ENCODE results near the gene LMBR1.
"Not testable (repeated sequence)": the region's sequence is repeated elsewhere in the genome, so short reads cannot be mapped to it uniquely, and the experiment has no call there.

LMBR1 gene

GRCh38 chr7:156935250-156935649 is 42.3 kb upstream of the LMBR1 start:
- no peaks in the 10 kb centered on the region for H3K9me3 ChIP-seq
- TF ChIP-seq, protein P1, sequence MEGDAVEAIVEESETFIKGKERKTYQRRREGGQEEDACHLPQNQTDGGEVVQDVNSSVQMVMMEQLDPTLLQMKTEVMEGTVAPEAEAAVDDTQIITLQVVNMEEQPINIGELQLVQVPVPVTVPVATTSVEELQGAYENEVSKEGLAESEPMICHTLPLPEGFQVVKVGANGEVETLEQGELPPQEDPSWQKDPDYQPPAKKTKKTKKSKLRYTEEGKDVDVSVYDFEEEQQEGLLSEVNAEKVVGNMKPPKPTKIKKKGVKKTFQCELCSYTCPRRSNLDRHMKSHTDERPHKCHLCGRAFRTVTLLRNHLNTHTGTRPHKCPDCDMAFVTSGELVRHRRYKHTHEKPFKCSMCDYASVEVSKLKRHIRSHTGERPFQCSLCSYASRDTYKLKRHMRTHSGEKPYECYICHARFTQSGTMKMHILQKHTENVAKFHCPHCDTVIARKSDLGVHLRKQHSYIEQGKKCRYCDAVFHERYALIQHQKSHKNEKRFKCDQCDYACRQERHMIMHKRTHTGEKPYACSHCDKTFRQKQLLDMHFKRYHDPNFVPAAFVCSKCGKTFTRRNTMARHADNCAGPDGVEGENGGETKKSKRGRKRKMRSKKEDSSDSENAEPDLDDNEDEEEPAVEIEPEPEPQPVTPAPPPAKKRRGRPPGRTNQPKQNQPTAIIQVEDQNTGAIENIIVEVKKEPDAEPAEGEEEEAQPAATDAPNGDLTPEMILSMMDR (IDR thresholded peaks at IDR 0.05), result no peak
- no peak overlapping the region for H3K27ac ChIP-seq
- intact Hi-C loops (cut with DNase I; ENCODE audit: low total_unique reads), result no loop called here
- no peak overlapping the region for H3K4me3 ChIP-seq
- H3K4me1 ChIP-seq, result no peaks in the 10 kb centered on the region
- H3K27me3 ChIP-seq, result peaks cover 0 to 23% of the 10 kb centered on the region in 2 donors
- DNase-seq, result no peak
- H3K36me3 ChIP-seq, result no peaks in the 10 kb centered on the region

GRCh38 chr7:156932006-156932405 is 39.0 kb upstream of the LMBR1 start:
- no peak overlapping the region for H3K4me3 ChIP-seq
- DNase-seq, result no peak
- H3K9me3 ChIP-seq, result no peaks in the 10 kb centered on the region
- H3K4me1 ChIP-seq, result no peaks in the 10 kb centered on the region
- TF ChIP-seq, protein P1 (IDR thresholded peaks at IDR 0.05), result no peak
- H3K36me3 ChIP-seq, result no peaks in the 10 kb centered on the region
- intact Hi-C loops (cut with DNase I; ENCODE audit: low total_unique reads), result no loop called here
- H3K27me3 ChIP-seq, result peaks cover 0 to 29% of the 10 kb centered on the region in 2 donors
- no peak overlapping the region for H3K27ac ChIP-seq

DNA sequence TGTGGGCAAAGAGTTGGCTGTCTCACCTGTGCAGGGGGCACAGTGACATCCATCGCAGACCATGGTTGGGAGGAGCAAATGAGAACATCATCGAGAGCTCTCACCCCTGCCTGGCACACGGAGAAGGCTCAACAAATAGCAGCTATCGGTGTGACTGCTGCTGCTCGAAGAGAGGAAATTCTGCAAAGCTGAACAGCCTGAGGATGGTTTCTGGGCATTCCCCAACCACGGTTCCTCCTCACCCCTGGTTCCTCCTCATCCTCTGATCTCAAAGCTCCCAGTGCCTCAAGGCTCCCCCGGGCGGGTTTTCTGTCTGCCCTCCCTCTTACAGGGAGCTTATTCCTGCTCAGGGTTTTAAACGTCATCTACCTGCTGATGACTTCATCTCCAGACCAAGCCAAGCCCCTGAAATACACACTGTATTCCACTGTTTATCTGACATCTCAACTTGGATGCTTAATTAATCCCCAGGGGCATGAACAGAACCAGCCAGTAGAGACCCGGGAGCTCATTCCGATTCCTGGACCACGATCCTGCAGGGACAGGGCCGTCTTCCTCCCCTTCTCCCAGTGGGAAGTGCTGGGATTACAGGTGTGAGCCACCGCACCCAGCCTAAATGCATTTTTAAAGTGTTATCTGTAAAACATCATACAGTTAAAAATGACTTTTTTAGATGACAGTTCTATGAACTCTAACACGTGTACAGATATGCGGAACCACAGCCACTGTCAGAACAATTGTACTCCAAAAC is 37.0 kb upstream of the LMBR1 start:
- Histone ChIP-seq H3K36me3 (no peaks in the 10 kb centered on the region), H3K4me1 (no peaks in the 10 kb centered on the region), H3K9me3 (no peaks in the 10 kb centered on the region), H3K27ac (no peak overlapping the region), H3K4me3 (no peak overlapping the region), H3K27me3 (peaks cover 0 to 23% of the 10 kb centered on the region in 2 donors)
- TF ChIP-seq, protein P1 (IDR thresholded peaks at IDR 0.05), result no peak
- intact Hi-C loops (cut with DNase I; ENCODE audit: low total_unique reads), result no loop called here
- DNase-seq, result no peak

DNA sequence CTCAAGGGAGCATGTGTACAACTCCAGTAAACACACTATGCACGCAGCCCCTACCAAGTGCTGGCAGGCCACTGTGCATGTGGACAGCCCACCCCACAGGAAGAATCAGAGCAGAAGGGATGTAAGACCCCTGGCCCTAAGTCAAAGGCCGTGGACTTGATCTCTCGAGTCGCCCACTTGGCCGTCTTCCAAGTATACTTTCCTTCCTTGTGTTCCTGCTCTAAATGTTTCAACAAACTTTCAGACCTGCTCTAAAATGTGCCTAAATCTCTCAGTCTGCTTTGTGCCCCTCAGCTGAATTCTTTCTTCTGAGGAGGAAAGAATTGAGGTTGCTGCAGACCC is 35.4 kb upstream of the LMBR1 start:
- Histone ChIP-seq H3K9me3 (no peaks in the 10 kb centered on the region), H3K36me3 (no peaks in the 10 kb centered on the region)
- intact Hi-C loops (cut with DNase I; ENCODE audit: low total_unique reads), result no loop called here

DNA sequence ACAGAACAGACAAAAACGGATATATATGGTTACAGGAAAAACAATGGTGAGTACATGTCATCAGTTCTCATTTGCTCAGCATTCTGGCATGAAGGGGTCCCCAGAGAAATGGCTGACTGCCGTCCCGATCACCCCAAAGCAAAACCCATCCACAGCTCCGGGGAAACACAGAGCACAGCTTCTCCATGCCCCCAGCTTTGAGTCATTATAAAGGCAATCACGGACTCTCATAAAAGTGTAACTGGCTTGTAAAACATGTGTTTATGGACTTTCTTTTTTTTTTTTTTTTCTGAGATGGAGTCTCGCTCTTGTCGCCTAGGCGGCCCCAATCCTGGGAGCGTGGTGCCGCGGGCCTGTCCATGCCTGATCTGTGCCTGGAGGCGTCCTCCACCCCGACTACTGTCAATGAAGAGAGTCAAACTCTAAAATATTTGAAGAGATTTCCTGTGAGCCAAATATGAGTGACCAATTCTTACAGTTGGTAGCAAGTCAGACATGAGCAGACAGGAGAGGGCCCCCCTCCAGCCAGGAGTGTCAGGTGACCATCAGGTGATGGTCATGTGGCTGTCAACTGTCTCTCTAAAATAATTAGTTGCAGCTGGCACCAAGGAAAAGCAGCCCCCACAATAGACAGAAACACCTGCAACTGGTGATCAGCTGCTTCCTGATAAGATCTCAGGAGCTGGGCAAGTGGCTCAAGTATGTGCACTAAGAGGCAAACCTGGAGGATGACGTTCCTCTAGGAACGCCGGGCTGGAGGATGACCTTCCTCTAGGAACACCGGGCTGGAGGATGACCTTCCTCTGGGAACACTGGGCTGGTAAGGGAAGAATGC is 34.8 kb upstream of the LMBR1 start:
- intact Hi-C loops (cut with DNase I; ENCODE audit: low total_unique reads), result no loop called here
- Histone ChIP-seq H3K36me3 (no peaks in the 10 kb centered on the region), H3K27me3 (peaks cover 0 to 21% of the 10 kb centered on the region in 2 donors), H3K4me1 (no peaks in the 10 kb centered on the region), H3K4me3 (no peak overlapping the region), H3K27ac (no peak overlapping the region), H3K9me3 (no peaks in the 10 kb centered on the region)
- DNase-seq, result no peak
- TF ChIP-seq, protein P1 (IDR thresholded peaks at IDR 0.05), result no peak

More for the DNA sequence above, 35.4 kb upstream of the LMBR1 start:
- DNase-seq, result no peak
- Histone ChIP-seq H3K4me3 (no peak overlapping the region), H3K27ac (no peak overlapping the region), H3K27me3 (peaks cover 0 to 21% of the 10 kb centered on the region in 2 donors), H3K4me1 (no peaks in the 10 kb centered on the region)
- TF ChIP-seq, protein P1 (IDR thresholded peaks at IDR 0.05), result no peak

GRCh38 chr7:156925821-156926220 is 32.8 kb upstream of the LMBR1 start:
- H3K4me3 ChIP-seq; H3K27ac ChIP-seq; H3K4me1 ChIP-seq; DNase-seq; H3K36me3 ChIP-seq; H3K9me3 ChIP-seq; intact Hi-C loops (cut with DNase I; ENCODE audit: low total_unique reads): not testable (repeated sequence)
- peaks cover 0 to 26% of the 10 kb centered on the region in 2 donors for H3K27me3 ChIP-seq

DNA sequence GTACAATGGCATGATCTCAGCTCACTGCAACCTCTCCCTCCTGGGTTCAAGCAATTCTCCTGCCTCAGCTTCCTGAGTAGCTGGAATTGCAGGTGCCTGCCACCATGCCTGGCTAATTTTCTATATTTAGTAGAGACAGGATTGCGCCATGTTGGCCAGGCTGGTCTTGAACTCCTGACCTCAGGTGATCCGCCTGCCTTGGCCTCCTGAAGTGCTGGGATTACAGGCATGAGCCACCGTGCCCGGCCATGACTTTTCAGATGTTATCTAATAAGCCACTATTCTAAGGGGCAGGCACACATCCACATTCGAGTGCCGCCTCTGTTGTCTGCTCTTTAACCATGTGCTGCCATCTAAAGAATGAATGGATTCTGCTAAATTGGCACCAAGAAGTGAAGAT is 29.3 kb upstream of the LMBR1 start:
- H3K4me1 ChIP-seq; H3K36me3 ChIP-seq; H3K27ac ChIP-seq; DNase-seq; intact Hi-C loops (cut with DNase I; ENCODE audit: low total_unique reads); H3K4me3 ChIP-seq; H3K9me3 ChIP-seq: not testable (repeated sequence)
- H3K27me3 ChIP-seq, result peaks cover 0 to 23% of the 10 kb centered on the region in 2 donors

GRCh38 chr7:156920487-156921373 is 27.7 kb upstream of the LMBR1 start:
- H3K4me1 ChIP-seq; H3K4me3 ChIP-seq; H3K9me3 ChIP-seq; H3K27ac ChIP-seq; intact Hi-C loops (cut with DNase I; ENCODE audit: low total_unique reads); H3K36me3 ChIP-seq: not testable (repeated sequence)
- peak in 1 of 2 donors; percentile 21 for DNase-seq
- peaks cover 0 to 29% of the 10 kb centered on the region in 2 donors for H3K27me3 ChIP-seq
